ENCODE measurements around the gene PKD2L1. TPM values are rescaled to one million over a fixed set of nuclear protein-coding genes. Genes with fewer than 3 reads are reported as not detected.

PKD2L1 gene
- total and polyA plus RNA-seq, 7 donors = not detected

DNA sequence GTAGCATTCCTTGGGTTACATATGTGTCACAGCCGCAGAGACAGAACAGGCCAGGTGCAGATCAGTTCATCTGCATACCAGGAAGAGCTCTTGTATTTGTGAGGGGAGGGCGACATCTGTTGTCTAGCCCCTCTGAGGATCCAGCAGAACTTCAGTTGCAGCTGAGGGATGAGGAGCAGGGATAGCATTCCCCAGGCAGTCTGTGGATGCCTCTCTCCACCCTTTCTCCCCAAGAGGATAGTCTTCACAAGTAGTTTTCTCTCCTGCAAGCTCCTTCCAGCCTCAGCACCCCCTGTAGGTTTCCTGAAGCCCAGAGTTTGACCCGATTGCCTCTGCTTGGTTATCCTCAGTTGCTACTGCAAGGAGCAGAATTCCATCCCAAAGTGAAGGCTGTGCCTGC is 19.6 kb upstream of the PKD2L1 start:
- Histone ChIP-seq H3K9me3 (no peaks in the 10 kb centered on the region), H3K36me3 (ENCODE audit: insufficient read depth in 1 of 2, low read depth in 1 of 2) (no peaks in the 10 kb centered on the region), H3K27me3 (ENCODE audit: insufficient read depth in 3 of 3, low read length in 2 of 3) (peaks cover 3 to 54% (median 15%) of the 10 kb centered on the region in 3 donors), H3K27ac (no peak overlapping the region), H3K4me3 (no peak overlapping the region), H3K4me1 (peaks cover 15% of the 10 kb centered on the region)
- ATAC-seq (no peak), DNase-seq (no peak)
- intact Hi-C loops (cut with DNase I) = no loop called here
- TF ChIP-seq CTCF (IDR thresholded peaks at IDR 0.05) = no peak
- WGBS, 3 donors = 85 to 93% (median 89%) methylated on average over 3 of the region's 3 CpGs

- 71 to 90% (median 86%) methylated on average over 5 of the region's 5 CpGs for WGBS, 3 donors
- DNase-seq (no peak), ATAC-seq (no peak)
- H3K9me3 ChIP-seq = no peaks in the 10 kb centered on the region
- H3K36me3 ChIP-seq (ENCODE audit: insufficient read depth in 1 of 2, low read depth in 1 of 2) = no peaks in the 10 kb centered on the region
- peaks cover 17% of the 10 kb centered on the region for H3K4me1 ChIP-seq
- no peak for TF ChIP-seq CTCF (IDR thresholded peaks at IDR 0.05)
- intact Hi-C loops (cut with DNase I) = no loop called here
- H3K4me3 ChIP-seq = no peak overlapping the region
- H3K27me3 ChIP-seq (ENCODE audit: insufficient read depth in 3 of 3, low read length in 2 of 3) = peaks cover 3 to 54% (median 15%) of the 10 kb centered on the region in 3 donors
- no peak overlapping the region for H3K27ac ChIP-seq
Measured at GRCh38 chr10:100349087-100349486, 19.1 kb upstream of the PKD2L1 start.

DNA sequence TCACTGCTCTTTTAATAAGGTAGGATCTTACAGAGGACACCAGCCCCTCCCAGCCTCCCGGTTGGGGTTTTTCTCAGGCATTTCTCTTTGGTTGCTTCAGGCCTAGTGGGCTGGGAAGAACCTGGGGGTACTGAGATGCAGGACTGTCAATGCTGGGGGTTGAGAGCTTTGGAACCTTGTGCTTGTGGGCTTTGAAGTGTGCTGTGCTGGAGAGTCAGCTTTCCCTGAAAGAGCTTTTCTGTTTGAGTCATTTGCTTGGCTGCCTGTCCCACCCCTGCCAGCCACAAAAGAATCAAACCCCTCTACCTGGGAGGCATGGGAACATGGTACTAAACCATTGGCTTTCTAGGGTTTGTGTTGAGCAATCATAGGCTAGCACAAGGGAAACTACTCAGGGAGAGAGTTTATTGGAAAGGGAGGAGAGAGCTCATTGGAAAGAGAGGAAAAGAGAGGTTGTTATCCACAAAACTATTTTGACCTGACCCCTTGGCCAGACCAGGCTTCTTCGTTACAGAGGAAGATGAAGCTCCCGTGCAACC is 18.4 kb upstream of the PKD2L1 start:
- no peak overlapping the region for H3K27ac ChIP-seq
- H3K36me3 ChIP-seq (ENCODE audit: insufficient read depth in 1 of 2, low read depth in 1 of 2) = no peaks in the 10 kb centered on the region
- intact Hi-C loops (cut with DNase I) = no loop called here
- no peak for TF ChIP-seq CTCF (IDR thresholded peaks at IDR 0.05)
- no peak for ATAC-seq
- no peaks in the 10 kb centered on the region for H3K9me3 ChIP-seq
- WGBS, 3 donors = 81 to 88% (median 85%) methylated on average over 3 of the region's 3 CpGs
- peaks cover 21% of the 10 kb centered on the region for H3K4me1 ChIP-seq
- peaks cover 3 to 54% (median 15%) of the 10 kb centered on the region in 3 donors for H3K27me3 ChIP-seq (ENCODE audit: insufficient read depth in 3 of 3, low read length in 2 of 3)
- H3K4me3 ChIP-seq = peak overlapping the region; percentile 74
- DNase-seq = no peak

DNA sequence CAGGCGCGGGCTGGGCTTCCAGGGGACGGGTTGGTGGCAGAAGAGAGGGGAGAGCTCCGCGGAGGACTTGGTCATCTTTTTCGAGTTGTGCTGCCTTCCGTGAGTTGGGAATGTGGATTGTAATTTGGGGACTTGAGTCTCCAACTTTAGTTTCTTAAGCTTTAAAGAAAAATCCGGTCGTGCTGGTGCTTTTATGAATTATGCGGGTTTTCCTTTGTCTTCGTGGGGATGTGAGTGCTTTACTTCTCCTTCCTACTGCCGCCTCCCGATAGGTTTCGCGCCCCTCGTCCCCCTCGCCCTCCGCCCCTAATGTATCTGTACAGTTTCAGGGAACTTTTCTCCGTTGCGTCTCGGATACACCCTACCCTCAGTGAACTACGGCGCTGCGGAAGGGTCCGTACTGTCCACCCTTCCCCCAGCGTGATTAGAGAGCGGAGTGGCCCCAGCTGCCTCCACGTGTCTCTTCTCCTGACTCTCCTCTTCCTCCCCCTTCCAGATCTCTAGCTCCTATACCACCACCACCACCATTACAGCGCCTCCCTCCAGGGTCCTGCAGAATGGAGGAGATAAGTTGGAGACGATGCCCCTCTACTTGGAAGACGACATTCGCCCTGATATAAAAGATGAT is 17.7 kb upstream of the PKD2L1 start:
- Histone ChIP-seq H3K9me3 (no peaks in the 10 kb centered on the region), H3K36me3 (ENCODE audit: insufficient read depth in 1 of 2, low read depth in 1 of 2) (no peaks in the 10 kb centered on the region), H3K4me3 (peak overlapping the region; percentile 74), H3K27ac (no peak overlapping the region), H3K27me3 (ENCODE audit: insufficient read depth in 3 of 3, low read length in 2 of 3) (peaks cover 3 to 54% (median 15%) of the 10 kb centered on the region in 3 donors), H3K4me1 (peaks cover 21% of the 10 kb centered on the region)
- ATAC-seq = peak in 3 of 4 donors; percentile 7 to 49 (median 13)
- intact Hi-C loops (cut with DNase I) = no loop called here
- TF ChIP-seq CTCF (IDR thresholded peaks at IDR 0.05) = no peak
- 14 to 16% (median 15%) methylated on average over 32 of the region's 32 CpGs for WGBS, 3 donors
- DNase-seq = no peak

Data from psoas muscle (tissue), 8 donors.